ENCODE measurements around the gene MT1X. TPM values are rescaled to one million over a fixed set of nuclear protein-coding genes. Genes with fewer than 3 reads are reported as not detected.
A peak's percentile ranks its signal among the peaks of the same experiment; 100 is the strongest.
"Not testable (repeated sequence)": the region's sequence is repeated elsewhere in the genome, so short reads cannot be mapped to it uniquely, and the experiment has no call there.

Gene MT1X
- total RNA-seq, 1 donor from 2014 or later, result 36.3 TPM

DNA sequence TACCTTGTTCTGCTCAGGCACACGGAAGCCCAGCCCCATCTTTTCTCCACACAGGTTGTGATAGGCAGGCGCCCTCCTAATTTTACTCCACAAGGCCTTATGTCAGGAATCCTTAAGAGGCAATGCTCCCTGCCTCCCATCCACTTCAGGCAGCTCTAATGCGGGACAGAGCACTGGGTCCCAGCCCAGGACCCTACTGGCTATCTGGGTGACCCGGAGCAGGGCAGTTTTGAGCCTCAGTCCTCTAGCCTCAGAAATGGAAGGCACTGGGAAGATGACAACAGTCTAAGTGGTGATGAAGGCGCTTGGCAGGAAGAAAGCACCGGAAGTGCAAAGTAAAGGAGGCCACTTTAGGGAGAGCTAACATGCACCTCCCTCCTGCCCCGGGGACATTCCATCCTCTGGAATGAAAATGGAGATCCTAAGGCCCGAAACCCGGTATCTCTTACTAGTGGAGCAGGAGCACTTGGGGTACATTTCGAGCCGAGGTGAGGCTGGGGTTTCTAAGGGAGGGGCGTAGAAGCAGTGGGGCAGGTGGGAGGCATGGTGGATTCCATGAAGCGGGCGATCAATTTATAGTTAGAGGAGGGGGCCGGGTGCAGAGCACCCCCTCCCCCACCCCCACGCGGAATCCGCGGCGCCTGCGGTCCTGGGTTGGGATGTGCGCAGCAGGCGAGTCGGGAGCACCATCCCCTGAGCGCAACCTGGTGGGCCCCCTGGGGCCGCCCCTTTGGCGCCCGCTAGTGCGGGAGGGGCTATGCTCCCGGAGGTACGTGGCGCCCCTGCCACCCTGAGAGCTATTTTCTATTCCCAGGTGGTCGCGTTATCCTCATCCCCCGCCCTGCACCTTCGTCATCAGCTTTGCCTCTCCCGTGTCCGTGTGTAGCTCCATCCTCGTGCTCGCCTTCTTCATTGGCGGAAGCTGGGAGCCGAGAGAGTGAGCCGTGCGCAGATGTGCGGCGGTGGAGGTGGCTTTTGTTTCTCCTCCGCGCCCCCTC lies 19.6 kb upstream of the MT1X start:
- POLR2A ChIA-PET, result no interaction called here
- Mint-ChIP-seq H3K27ac (no peak overlapping the region), H3K36me3 (ENCODE audit: low read depth) (peaks cover 3% of the 10 kb centered on the region), H3K4me1 (peaks cover 23% of the 10 kb centered on the region), H3K27me3 (peaks cover 53% of the 10 kb centered on the region), H3K4me3 (peak overlapping the region; percentile 11), H3K9me3 (no peaks in the 10 kb centered on the region)
- CTCF ChIA-PET, result no interaction called here
- intact Hi-C loops (cut with micrococcal nuclease), result no loop called here
- no peak for DNase-seq
- ATAC-seq (ENCODE audit: low read depth), result no peak
- TF ChIP-seq, protein P1, sequence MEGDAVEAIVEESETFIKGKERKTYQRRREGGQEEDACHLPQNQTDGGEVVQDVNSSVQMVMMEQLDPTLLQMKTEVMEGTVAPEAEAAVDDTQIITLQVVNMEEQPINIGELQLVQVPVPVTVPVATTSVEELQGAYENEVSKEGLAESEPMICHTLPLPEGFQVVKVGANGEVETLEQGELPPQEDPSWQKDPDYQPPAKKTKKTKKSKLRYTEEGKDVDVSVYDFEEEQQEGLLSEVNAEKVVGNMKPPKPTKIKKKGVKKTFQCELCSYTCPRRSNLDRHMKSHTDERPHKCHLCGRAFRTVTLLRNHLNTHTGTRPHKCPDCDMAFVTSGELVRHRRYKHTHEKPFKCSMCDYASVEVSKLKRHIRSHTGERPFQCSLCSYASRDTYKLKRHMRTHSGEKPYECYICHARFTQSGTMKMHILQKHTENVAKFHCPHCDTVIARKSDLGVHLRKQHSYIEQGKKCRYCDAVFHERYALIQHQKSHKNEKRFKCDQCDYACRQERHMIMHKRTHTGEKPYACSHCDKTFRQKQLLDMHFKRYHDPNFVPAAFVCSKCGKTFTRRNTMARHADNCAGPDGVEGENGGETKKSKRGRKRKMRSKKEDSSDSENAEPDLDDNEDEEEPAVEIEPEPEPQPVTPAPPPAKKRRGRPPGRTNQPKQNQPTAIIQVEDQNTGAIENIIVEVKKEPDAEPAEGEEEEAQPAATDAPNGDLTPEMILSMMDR (IDR thresholded peaks at IDR 0.05), result no peak

DNA sequence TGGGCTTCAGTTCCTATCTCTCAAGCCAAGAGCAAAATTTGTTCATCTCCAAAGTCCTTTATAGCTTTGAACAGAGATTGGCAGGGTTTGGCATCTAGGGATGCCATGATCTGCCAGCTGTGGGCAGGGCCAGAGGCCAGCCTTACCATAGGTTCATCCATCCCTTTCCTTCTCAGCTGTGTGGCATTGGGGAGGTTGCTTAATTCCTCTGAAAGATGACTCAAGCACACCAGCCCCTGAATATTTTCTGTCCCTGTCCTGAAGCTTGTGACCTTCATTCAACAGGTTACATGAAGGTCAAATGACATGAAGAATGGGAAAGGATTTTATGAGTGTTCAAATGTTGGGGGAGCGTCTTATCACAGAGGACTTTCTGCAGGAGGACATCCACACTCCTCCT lies 17.8 kb upstream of the MT1X start:
- Mint-ChIP-seq H3K9me3 (no peaks in the 10 kb centered on the region), H3K27me3 (peaks cover 68% of the 10 kb centered on the region), H3K36me3 (ENCODE audit: low read depth) (no peaks in the 10 kb centered on the region), H3K27ac (no peak overlapping the region), H3K4me3 (no peak overlapping the region), H3K4me1 (peaks cover 13% of the 10 kb centered on the region)
- ChIA-PET CTCF (no interaction called here), POLR2A (no interaction called here)
- intact Hi-C loops (cut with micrococcal nuclease), result no loop called here
- no peak for ATAC-seq (ENCODE audit: low read depth)
- TF ChIP-seq, protein P1 (IDR thresholded peaks at IDR 0.05), result no peak
- no peak for DNase-seq

DNA sequence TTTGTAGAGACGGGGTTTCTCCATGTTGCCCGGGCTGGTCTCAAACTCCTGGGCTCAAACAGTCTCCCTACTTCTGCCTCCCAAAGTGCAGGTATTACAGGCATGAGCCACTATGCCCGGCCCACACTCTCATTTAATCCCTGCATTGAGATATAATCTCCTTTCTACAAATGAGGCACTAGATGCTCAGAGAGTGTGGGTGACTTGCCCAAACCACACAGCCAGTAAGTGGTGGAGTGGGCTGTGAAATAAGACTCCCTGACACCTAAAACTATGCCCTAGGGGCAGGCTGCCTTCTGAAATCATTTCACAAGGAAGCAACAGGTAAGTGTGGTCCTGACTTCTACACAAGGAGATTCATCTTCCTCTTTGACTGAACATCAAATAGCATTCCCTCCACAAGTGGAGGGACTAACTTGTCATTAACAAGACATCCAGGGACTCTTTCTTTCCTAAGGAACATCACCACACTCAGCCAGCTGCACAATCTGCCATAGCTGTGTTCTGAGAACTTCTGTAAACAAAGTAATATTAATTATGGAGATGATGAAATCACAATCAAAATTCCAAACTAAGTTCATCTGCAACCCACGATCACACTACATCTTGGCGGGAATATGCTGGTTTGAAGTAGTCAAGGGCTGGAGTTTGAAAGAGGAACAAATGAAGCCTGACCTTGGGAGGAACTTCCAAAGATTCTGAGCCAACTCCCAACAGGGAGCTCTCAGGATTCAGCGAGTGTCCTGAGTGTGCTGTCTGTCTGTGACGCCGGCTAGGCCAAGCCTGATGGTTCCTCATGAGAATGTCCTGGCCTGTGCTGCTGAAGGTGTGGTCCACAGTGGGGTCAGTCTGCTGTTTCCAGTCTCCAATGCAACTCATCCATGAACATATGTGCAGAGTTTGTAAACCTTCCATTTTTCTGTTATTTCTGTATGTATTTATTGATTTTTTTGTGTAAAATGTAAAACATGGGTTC lies 16.7 kb upstream of the MT1X start:
- POLR2A ChIA-PET; H3K4me3 Mint-ChIP-seq; H3K36me3 Mint-ChIP-seq (ENCODE audit: low read depth); H3K27ac Mint-ChIP-seq; ATAC-seq (ENCODE audit: low read depth); H3K9me3 Mint-ChIP-seq; DNase-seq; intact Hi-C loops (cut with micrococcal nuclease); CTCF ChIA-PET: not testable (repeated sequence)
- Mint-ChIP-seq H3K27me3 (peaks cover 79% of the 10 kb centered on the region), H3K4me1 (peaks cover 15% of the 10 kb centered on the region)

DNA sequence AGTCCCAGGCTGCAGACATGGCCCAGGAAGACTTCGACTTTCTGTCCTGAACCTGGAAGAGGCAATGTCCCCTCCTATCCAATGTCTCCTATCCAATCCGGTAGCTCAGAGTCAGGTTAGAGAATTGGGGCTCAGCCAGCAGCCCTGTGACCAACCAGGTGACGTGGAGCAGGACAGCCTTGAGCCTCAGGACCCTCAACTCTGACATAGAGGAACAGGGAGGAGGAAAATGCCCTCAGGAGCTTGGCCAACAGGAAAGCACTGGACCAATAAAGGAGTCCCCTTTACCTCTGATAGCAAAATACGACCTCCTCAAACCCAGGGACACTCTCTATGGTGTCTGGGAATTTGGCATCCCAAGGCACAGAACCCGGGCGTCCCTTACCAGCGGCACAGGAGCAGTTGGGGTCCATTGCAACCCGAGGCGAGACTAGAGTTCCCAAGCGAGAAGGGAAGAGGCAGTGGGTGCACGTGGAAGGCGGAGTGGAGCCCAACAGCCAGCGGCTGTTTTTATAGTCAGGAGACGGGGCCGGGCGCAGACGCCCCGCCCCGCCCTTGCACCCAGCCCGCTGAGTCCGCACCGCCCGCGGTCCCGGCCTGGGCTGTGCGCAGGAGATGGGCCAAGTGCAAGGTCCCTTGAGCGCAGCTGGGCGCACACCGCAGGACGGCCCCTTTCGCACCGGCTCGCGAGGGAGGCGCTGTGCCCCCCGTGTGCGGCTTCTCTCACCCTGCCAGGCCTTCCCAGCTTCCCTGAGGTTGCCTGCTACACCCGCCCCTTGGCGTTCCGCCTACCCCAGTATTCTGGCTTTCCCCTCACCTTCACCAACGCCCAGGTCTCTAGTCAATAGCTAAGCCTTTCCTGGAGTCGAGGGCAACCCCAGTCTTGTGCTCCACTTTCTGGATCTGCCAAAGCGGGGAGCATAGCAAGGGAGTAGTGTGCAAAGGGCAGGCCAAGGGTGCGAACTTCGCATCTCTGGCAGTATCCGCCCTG lies 14.4 kb upstream of the MT1X start, which contains the start of gene MT1G:
Gene MT1G, minus strand, starts transcription at position 485 of the 991 bp plus-strand sequence. Its CDS starts 72 bp downstream, at position 413.
- peaks cover 6% of the 10 kb centered on the region for H3K4me1 Mint-ChIP-seq
- H3K27ac Mint-ChIP-seq, result no peak within 1 kb of the TSS
- H3K27me3 Mint-ChIP-seq, result peaks cover 77% of the 10 kb centered on the region
- CTCF ChIA-PET, result interaction anchor here (0.8 kb wide), 1 partner anchor 34 kb away, joined by 3 read pairs; no protein-coding TSS in a partner anchor
- no peaks in the 10 kb centered on the region for H3K36me3 Mint-ChIP-seq (ENCODE audit: low read depth)
- no peak for ATAC-seq (ENCODE audit: low read depth)
- no peak for DNase-seq
- no peak within 1 kb of the TSS for H3K4me3 Mint-ChIP-seq
- POLR2A ChIA-PET, result no interaction called here
- H3K9me3 Mint-ChIP-seq, result no peaks in the 10 kb centered on the region
- TF ChIP-seq, protein P1 (IDR thresholded peaks at IDR 0.05), result no peak
- intact Hi-C loops (cut with micrococcal nuclease), result no loop called here
